Prostate gland (tissue), 2 donors: ENCODE measurements around the gene AFTPH.

ENCODE experiments used
- CTCF ChIP-seq, 4 experiments: fragments of 200-600 bp in 2 of 4; fragments of 450-650 bp in 2 of 4; sonication (generic) in 2 of 4; IDR thresholded peaks; 1 replicate in 3 of 4; 2 replicates in 1 of 4; pipeline ENCODE4 v1.5.1; 2016 to 2019; ENCODE audit warnings: antibody characterized with exemption in 4 of 4, mild to moderate bottlenecking in 2 of 4, moderate library complexity in 2 of 4
- POLR2A ChIP-seq: fragments of 450-650 bp; IDR thresholded peaks from one replicate; pipeline ENCODE4 v1.6.1; 2016; ENCODE audit warnings: antibody characterized with exemption, mild to moderate bottlenecking
- POLR2AphosphoS5 ChIP-seq: sonication (generic); formaldehyde crosslinking; IDR thresholded peaks from one replicate; pipeline ENCODE4 v1.6.1; 2017; ENCODE audit warnings: antibody characterized with exemption

DNA sequence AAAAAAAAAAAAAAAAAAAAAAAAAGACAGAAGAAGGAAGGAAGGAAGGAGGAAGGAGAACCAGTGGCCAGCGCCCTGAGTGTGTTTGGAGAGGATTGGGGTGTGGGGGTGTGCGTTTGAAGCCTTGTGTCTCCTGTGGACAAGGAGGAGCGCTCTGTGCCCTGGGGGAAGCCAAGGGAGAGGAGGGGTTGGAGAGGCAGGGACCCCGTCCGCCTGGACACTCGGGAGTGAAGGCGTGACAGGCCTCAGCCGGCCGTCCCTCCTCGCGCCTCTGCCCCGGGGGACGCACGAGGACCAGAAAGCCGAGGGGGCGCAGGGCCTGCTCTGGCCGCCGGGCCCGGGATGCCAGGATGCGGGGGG, 84.7 kb downstream of the AFTPH start:
- TF ChIP-seq POLR2AphosphoS5 (no peak), POLR2A (no peak), CTCF (IDR thresholded peaks at IDR 0.05) (no peak)
